GM23338 (cell line): ENCODE measurements around the gene FRMD4A. TPM values are rescaled to one million over a fixed set of nuclear protein-coding genes. Genes with fewer than 3 reads are reported as not detected.

ENCODE experiments used
- ATAC-seq: fragments of 200-7000 bp; cut with Tn5 transposase; 3 replicates; pipeline ENCODE4 v1.9.1; 2020
- DNase-seq: peaks from one replicate; pipeline ENCODE4 v3.0.0-alpha.2; 2015; ENCODE audit warnings: low spot score
- H2AFZ ChIP-seq: fragments of 200-600 bp; sonication (generic); 2 replicates; pipeline ENCODE4 v1.8.0; 2016; ENCODE audit warnings: antibody characterized with exemption, mild to moderate bottlenecking, moderate library complexity
- H3F3A ChIP-seq: fragments of 200-600 bp; sonication (generic); replicated peaks from 2 replicates; pipeline ENCODE4 v1.8.0; 2017; ENCODE audit warnings: antibody characterized with exemption, mixed run types, low read depth
- H3K27ac ChIP-seq: fragments of 200-600 bp; sonication (generic); 2 replicates; pipeline ENCODE4 v1.6.1; 2016; ENCODE audit warnings: low read depth
- H3K27me3 ChIP-seq: fragments of 200-600 bp; sonication (generic); 2 replicates; pipeline ENCODE4 v1.8.0; 2016; ENCODE audit warnings: mild to moderate bottlenecking, mixed run types, moderate library complexity; ENCODE audit not compliant: insufficient read depth
- H3K36me3 ChIP-seq: fragments of 200-600 bp; sonication (generic); 2 replicates; pipeline ENCODE4 v1.8.0; 2016; ENCODE audit warnings: mild to moderate bottlenecking; ENCODE audit not compliant: insufficient read depth
- H3K4me1 ChIP-seq: fragments of 200-600 bp; sonication (generic); 2 replicates; pipeline ENCODE4 v1.8.0; 2016; ENCODE audit warnings: mild to moderate bottlenecking, moderate library complexity; ENCODE audit not compliant: insufficient read depth
- H3K4me2 ChIP-seq: fragments of 200-600 bp; sonication (generic); 2 replicates; pipeline ENCODE4 v1.7.1; 2017; ENCODE audit warnings: mixed run types
- H3K4me3 ChIP-seq: fragments of 200-600 bp; sonication (generic); 2 replicates; pipeline ENCODE4 v1.6.1; 2016; ENCODE audit warnings: mixed run types
- H3K79me2 ChIP-seq: fragments of 200-600 bp; sonication (generic); replicated peaks from 2 replicates; pipeline ENCODE4 v1.8.0; 2017; ENCODE audit warnings: mild to moderate bottlenecking; ENCODE audit not compliant: insufficient read depth
- H3K9me2 ChIP-seq: fragments of 200-600 bp; sonication (generic); 2 replicates; pipeline ENCODE4 v1.8.0; 2017; ENCODE audit not compliant: insufficient read depth
- H4K20me1 ChIP-seq: fragments of 200-600 bp; sonication (generic); replicated peaks from 2 replicates; pipeline ENCODE4 v1.8.0; 2017; ENCODE audit warnings: mild to moderate bottlenecking; ENCODE audit not compliant: insufficient read depth
- H3K27ac Mint-ChIP-seq: 2 replicates; pipeline ENCODE4 v1.8.0; 2020; ENCODE audit warnings: inconsistent platforms, mild to moderate bottlenecking, moderate library complexity, mixed read lengths
- H3K27me3 Mint-ChIP-seq: 3 replicates; pipeline ENCODE4 v1.8.0; 2022; ENCODE audit warnings: low read depth, mild to moderate bottlenecking, moderate library complexity, mixed read lengths, inconsistent platforms; ENCODE audit not compliant: insufficient read depth, poor library complexity
- H3K36me3 Mint-ChIP-seq: 3 replicates; pipeline ENCODE4 v1.8.0; 2021; ENCODE audit warnings: low read depth, mild to moderate bottlenecking, inconsistent platforms, moderate library complexity, mixed read lengths
- H3K4me1 Mint-ChIP-seq: 3 replicates; pipeline ENCODE4 v1.8.0; 2020; ENCODE audit warnings: mild to moderate bottlenecking, inconsistent platforms, mixed read lengths
- H3K4me3 Mint-ChIP-seq: 3 replicates; pipeline ENCODE4 v1.8.0; 2021; ENCODE audit warnings: moderate library complexity, mild to moderate bottlenecking, inconsistent platforms, mixed read lengths
- H3K9me3 Mint-ChIP-seq: 3 replicates; pipeline ENCODE4 v1.8.0; 2020; ENCODE audit warnings: moderate library complexity, mild to moderate bottlenecking, inconsistent platforms, mixed read lengths
- CREB1 ChIP-seq: fragments of 250-450 bp; sonication (Bioruptor Pico); IDR thresholded peaks from 2 replicates; pipeline ENCODE4 v1.5.0; 2020; ENCODE audit warnings: low read depth, mild to moderate bottlenecking, moderate library complexity
- EZH2 ChIP-seq: fragments of 200-600 bp; sonication (generic); IDR thresholded peaks from one replicate; pipeline ENCODE4 v1.8.0; 2017; ENCODE audit warnings: antibody characterized with exemption, mild to moderate bottlenecking, low read depth; ENCODE audit not compliant: unreplicated experiment
- EZH2phosphoT487 ChIP-seq: fragments of 200-600 bp; sonication (generic); IDR thresholded peaks from one replicate; pipeline ENCODE4 v1.8.1; 2018; ENCODE audit warnings: antibody characterized with exemption; ENCODE audit not compliant: unreplicated experiment
- JUNB ChIP-seq: IDR thresholded peaks from one replicate; pipeline ENCODE4 v1.6.1; 2016; ENCODE audit warnings: antibody characterized with exemption; ENCODE audit not compliant: unreplicated experiment
- NANOG ChIP-seq: IDR thresholded peaks from 2 replicates; pipeline ENCODE4 v1.6.1; 2016; ENCODE audit warnings: antibody characterized with exemption, borderline replicate concordance
- POLR2AphosphoS5 ChIP-seq: IDR thresholded peaks from 2 replicates; pipeline ENCODE4 v1.6.1; 2016; ENCODE audit warnings: antibody characterized with exemption, low read depth
- STAT1 ChIP-seq: IDR thresholded peaks from one replicate; pipeline ENCODE4 v1.6.1; 2016; ENCODE audit warnings: antibody characterized with exemption; ENCODE audit not compliant: unreplicated experiment
- ZNF114 ChIP-seq: fragments of 250-450 bp; sonication (Bioruptor Pico); IDR thresholded peaks from 2 replicates; pipeline ENCODE4 v1.5.0; 2020; ENCODE audit warnings: mild to moderate bottlenecking, moderate library complexity
- ZNF331 ChIP-seq: fragments of 250-450 bp; sonication (Bioruptor Pico); IDR thresholded peaks from 2 replicates; pipeline ENCODE4 v1.5.0; 2020; ENCODE audit warnings: low read depth, mild to moderate bottlenecking, moderate library complexity
- polyA plus RNA-seq: library from polyadenylated mRNA; unstranded; fragments of >200 nt; fragmentation: Nextera tagmentation; extraction: Ambion mirVana; gene quantifications from 2 replicates; pipeline ENCODE4 v1.2.1, GENCODE V29; 2016
- total RNA-seq: library from RNA; depleted of rRNA; stranded (reverse); fragments of >200 nt; shearing (Covaris generic); gene quantifications from 2 replicates; pipeline ENCODE4 v1.2.3, GENCODE V29; 2014
- TF ChIP-seq, protein P1 (sequence below): IDR thresholded peaks from one replicate; pipeline ENCODE4 v1.6.1; 2018; ENCODE audit warnings: antibody characterized with exemption; ENCODE audit not compliant: unreplicated experiment
- TF ChIP-seq, protein P2 (sequence below): IDR thresholded peaks from 2 replicates; pipeline ENCODE4 v1.6.1; 2016; ENCODE audit warnings: antibody characterized with exemption
- TF ChIP-seq, protein P3 (sequence below), 2 experiments: fragments of 200-600 bp in 1 of 2; sonication (generic) in 1 of 2; conservative IDR thresholded peaks; 2 replicates each; pipeline versions ENCODE4 v1.5.1 to v1.6.1; 2016 to 2017; ENCODE audit warnings: antibody characterized with exemption in 2 of 2, low read depth in 2 of 2, mild to moderate bottlenecking in 2 of 2, moderate library complexity in 1 of 2
- TF ChIP-seq, protein P4 (sequence below): fragments of 250-450 bp; sonication (Bioruptor Pico); IDR thresholded peaks from 2 replicates; pipeline ENCODE4 v1.5.0; 2020; ENCODE audit warnings: mild to moderate bottlenecking, moderate library complexity

FRMD4A gene
- total and polyA plus RNA-seq, 2 experiments from 2014 or later, result 14.0 to 20.1 TPM

DNA sequence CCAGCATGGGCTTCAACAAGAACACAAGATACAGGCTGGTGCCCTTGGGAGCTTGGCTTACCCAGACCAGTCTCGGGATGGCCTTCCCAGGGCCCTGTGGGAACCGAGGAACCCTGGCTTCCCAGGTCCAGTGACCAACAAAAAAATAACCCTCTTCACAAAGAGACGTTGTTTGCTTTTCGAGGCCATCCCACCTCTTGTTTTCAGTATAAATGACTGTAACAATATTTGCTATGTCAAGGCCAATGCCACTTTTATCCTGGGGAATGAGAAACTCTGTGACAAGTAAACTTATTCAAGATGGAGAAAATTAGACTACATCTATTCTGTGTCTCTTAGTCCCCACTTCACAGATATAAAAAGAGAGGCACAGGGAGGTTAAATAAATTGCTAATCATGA is 605.1 kb downstream of the FRMD4A start:
- H3K79me2 ChIP-seq, result no peaks in the 10 kb centered on the region
- Mint-ChIP-seq H3K4me1 (peaks cover 14% of the 10 kb centered on the region; the same call in 2 of the 3 replicates), H3K4me3 (no peak overlapping the region), H3K27me3 (peaks cover 1% of the 10 kb centered on the region), H3K36me3 (peaks cover 4% of the 10 kb centered on the region), H3K9me3 (no peaks in the 10 kb centered on the region), H3K27ac (no peak overlapping the region)
- ATAC-seq, result no peak
- no peak overlapping the region for H3K4me3 ChIP-seq
- no peaks in the 10 kb centered on the region for H3K27me3 ChIP-seq
- H2AFZ ChIP-seq, result no peak overlapping the region
- no peak for TF ChIP-seq NANOG
- TF ChIP-seq CREB1 (CRISPR knock-in tag), result no peak
- TF ChIP-seq ZNF114 (CRISPR knock-in tag), result no peak
- TF ChIP-seq EZH2phosphoT487, result no peak
- TF ChIP-seq, protein P1, sequence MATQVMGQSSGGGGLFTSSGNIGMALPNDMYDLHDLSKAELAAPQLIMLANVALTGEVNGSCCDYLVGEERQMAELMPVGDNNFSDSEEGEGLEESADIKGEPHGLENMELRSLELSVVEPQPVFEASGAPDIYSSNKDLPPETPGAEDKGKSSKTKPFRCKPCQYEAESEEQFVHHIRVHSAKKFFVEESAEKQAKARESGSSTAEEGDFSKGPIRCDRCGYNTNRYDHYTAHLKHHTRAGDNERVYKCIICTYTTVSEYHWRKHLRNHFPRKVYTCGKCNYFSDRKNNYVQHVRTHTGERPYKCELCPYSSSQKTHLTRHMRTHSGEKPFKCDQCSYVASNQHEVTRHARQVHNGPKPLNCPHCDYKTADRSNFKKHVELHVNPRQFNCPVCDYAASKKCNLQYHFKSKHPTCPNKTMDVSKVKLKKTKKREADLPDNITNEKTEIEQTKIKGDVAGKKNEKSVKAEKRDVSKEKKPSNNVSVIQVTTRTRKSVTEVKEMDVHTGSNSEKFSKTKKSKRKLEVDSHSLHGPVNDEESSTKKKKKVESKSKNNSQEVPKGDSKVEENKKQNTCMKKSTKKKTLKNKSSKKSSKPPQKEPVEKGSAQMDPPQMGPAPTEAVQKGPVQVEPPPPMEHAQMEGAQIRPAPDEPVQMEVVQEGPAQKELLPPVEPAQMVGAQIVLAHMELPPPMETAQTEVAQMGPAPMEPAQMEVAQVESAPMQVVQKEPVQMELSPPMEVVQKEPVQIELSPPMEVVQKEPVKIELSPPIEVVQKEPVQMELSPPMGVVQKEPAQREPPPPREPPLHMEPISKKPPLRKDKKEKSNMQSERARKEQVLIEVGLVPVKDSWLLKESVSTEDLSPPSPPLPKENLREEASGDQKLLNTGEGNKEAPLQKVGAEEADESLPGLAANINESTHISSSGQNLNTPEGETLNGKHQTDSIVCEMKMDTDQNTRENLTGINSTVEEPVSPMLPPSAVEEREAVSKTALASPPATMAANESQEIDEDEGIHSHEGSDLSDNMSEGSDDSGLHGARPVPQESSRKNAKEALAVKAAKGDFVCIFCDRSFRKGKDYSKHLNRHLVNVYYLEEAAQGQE, result no peak
- no peak for TF ChIP-seq EZH2
- TF ChIP-seq JUNB, result no peak
- TF ChIP-seq ZNF331 (CRISPR knock-in tag), result no peak
- TF ChIP-seq, protein P2, sequence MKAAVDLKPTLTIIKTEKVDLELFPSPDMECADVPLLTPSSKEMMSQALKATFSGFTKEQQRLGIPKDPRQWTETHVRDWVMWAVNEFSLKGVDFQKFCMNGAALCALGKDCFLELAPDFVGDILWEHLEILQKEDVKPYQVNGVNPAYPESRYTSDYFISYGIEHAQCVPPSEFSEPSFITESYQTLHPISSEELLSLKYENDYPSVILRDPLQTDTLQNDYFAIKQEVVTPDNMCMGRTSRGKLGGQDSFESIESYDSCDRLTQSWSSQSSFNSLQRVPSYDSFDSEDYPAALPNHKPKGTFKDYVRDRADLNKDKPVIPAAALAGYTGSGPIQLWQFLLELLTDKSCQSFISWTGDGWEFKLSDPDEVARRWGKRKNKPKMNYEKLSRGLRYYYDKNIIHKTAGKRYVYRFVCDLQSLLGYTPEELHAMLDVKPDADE, result no peak
- no peak for TF ChIP-seq POLR2AphosphoS5
- TF ChIP-seq, protein P3, sequence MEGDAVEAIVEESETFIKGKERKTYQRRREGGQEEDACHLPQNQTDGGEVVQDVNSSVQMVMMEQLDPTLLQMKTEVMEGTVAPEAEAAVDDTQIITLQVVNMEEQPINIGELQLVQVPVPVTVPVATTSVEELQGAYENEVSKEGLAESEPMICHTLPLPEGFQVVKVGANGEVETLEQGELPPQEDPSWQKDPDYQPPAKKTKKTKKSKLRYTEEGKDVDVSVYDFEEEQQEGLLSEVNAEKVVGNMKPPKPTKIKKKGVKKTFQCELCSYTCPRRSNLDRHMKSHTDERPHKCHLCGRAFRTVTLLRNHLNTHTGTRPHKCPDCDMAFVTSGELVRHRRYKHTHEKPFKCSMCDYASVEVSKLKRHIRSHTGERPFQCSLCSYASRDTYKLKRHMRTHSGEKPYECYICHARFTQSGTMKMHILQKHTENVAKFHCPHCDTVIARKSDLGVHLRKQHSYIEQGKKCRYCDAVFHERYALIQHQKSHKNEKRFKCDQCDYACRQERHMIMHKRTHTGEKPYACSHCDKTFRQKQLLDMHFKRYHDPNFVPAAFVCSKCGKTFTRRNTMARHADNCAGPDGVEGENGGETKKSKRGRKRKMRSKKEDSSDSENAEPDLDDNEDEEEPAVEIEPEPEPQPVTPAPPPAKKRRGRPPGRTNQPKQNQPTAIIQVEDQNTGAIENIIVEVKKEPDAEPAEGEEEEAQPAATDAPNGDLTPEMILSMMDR (conservative IDR thresholded peaks at IDR 0.05; ENCODE audit: low read depth in 2 of 2), result no peak
- TF ChIP-seq, protein P4, sequence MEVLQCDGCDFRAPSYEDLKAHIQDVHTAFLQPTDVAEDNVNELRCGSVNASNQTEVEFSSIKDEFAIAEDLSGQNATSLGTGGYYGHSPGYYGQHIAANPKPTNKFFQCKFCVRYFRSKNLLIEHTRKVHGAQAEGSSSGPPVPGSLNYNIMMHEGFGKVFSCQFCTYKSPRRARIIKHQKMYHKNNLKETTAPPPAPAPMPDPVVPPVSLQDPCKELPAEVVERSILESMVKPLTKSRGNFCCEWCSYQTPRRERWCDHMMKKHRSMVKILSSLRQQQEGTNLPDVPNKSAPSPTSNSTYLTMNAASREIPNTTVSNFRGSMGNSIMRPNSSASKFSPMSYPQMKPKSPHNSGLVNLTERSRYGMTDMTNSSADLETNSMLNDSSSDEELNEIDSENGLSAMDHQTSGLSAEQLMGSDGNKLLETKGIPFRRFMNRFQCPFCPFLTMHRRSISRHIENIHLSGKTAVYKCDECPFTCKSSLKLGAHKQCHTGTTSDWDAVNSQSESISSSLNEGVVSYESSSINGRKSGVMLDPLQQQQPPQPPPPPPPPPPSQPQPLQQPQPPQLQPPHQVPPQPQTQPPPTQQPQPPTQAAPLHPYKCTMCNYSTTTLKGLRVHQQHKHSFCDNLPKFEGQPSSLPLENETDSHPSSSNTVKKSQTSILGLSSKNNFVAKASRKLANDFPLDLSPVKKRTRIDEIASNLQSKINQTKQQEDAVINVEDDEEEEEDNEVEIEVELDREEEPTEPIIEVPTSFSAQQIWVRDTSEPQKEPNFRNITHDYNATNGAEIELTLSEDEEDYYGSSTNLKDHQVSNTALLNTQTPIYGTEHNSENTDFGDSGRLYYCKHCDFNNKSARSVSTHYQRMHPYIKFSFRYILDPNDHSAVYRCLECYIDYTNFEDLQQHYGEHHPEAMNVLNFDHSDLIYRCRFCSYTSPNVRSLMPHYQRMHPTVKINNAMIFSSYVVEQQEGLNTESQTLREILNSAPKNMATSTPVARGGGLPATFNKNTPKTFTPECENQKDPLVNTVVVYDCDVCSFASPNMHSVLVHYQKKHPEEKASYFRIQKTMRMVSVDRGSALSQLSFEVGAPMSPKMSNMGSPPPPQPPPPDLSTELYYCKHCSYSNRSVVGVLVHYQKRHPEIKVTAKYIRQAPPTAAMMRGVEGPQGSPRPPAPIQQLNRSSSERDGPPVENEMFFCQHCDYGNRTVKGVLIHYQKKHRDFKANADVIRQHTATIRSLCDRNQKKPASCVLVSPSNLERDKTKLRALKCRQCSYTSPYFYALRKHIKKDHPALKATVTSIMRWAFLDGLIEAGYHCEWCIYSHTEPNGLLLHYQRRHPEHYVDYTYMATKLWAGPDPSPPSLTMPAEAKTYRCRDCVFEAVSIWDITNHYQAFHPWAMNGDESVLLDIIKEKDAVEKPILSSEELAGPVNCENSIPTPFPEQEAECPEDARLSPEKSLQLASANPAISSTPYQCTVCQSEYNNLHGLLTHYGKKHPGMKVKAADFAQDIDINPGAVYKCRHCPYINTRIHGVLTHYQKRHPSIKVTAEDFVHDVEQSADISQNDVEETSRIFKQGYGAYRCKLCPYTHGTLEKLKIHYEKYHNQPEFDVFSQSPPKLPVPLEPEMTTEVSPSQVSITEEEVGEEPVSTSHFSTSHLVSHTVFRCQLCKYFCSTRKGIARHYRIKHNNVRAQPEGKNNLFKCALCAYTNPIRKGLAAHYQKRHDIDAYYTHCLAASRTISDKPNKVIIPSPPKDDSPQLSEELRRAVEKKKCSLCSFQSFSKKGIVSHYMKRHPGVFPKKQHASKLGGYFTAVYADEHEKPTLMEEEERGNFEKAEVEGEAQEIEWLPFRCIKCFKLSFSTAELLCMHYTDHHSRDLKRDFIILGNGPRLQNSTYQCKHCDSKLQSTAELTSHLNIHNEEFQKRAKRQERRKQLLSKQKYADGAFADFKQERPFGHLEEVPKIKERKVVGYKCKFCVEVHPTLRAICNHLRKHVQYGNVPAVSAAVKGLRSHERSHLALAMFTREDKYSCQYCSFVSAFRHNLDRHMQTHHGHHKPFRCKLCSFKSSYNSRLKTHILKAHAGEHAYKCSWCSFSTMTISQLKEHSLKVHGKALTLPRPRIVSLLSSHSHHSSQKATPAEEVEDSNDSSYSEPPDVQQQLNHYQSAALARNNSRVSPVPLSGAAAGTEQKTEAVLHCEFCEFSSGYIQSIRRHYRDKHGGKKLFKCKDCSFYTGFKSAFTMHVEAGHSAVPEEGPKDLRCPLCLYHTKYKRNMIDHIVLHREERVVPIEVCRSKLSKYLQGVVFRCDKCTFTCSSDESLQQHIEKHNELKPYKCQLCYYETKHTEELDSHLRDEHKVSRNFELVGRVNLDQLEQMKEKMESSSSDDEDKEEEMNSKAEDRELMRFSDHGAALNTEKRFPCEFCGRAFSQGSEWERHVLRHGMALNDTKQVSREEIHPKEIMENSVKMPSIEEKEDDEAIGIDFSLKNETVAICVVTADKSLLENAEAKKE, result no peak
- TF ChIP-seq STAT1, result no peak
- H3K36me3 ChIP-seq, result no peaks in the 10 kb centered on the region
- no peak overlapping the region for H3K27ac ChIP-seq
- no peaks in the 10 kb centered on the region for H3F3A ChIP-seq
- H3K4me2 ChIP-seq, result no peak overlapping the region
- no peaks in the 10 kb centered on the region for H4K20me1 ChIP-seq
- no peak for DNase-seq
- no peaks in the 10 kb centered on the region for H3K9me2 ChIP-seq
- 0 out of 2 replicates have a peak, but pooled peaks cover 8% of the 10 kb centered on the region for H3K4me1 ChIP-seq
